ENCODE data around the gene CNKSR3. TPM values are rescaled to one million over a fixed set of nuclear protein-coding genes. Genes with fewer than 3 reads are reported as not detected.

The CNKSR3 gene
- total RNA-seq, 1 experiment from 2014 or later: 5.6 TPM

- Mint-ChIP-seq H3K36me3 (ENCODE audit: insufficient read depth in 1 of 3, low read depth in 3 of 3) (no peaks in the 10 kb centered on the region), H3K4me3 (no peak overlapping the region; a peak in 1 of 5 replicates), H3K27ac (no peak overlapping the region; a peak in 1 of 7 replicates), H3K27me3 (ENCODE audit: low read depth) (peaks cover 21% of the 10 kb centered on the region), H3K4me1 (peaks cover 32 to 35% of the 10 kb centered on the region in 2 experiments), H3K9me3 (no peaks in the 10 kb centered on the region; a peak in 1 of 5 replicates)
- no peak for TF ChIP-seq CTCF (conservative IDR thresholded peaks at IDR 0.05)
- WGBS (ENCODE audit: extremely low coverage, insufficient read length, low lambda C conversion rate): no CpG with 5 or more reads among the region's 7 CpGs
- Histone ChIP-seq H2AFZ (ENCODE audit: low read length) (no peak overlapping the region), H3K9ac (ENCODE audit: extremely low read depth, insufficient read length, low read length) (no peak overlapping the region), H2BK120ac (ENCODE audit: low read depth, low read length, poor library complexity, severe bottlenecking) (no peak overlapping the region), H3K4me1 (ENCODE audit: insufficient read depth, low read length) (peaks cover 4% of the 10 kb centered on the region; the same call in 1 of the 2 replicates), H3K4me2 (ENCODE audit: insufficient read depth, insufficient read length, low read length) (no peak overlapping the region), H3K79me1 (ENCODE audit: insufficient read depth, low read depth, low read length, poor library complexity, severe bottlenecking) (no peaks in the 10 kb centered on the region), H3T11ph (ENCODE audit: low read length) (no peak overlapping the region), H4K5ac (ENCODE audit: insufficient read length, low read depth, low read length) (no peak overlapping the region), H3K23ac (ENCODE audit: insufficient read length, low read depth, low read length) (no peak overlapping the region), H3K23me2 (ENCODE audit: insufficient read length, low read depth, low read length, poor library complexity, severe bottlenecking) (no peaks in the 10 kb centered on the region), H3K9me3 (ENCODE audit: control insufficient read depth, low read depth, low read length) (no peaks in the 10 kb centered on the region), H4K91ac (ENCODE audit: insufficient read length, low read depth, low read length) (no peak overlapping the region), H3K18ac (ENCODE audit: insufficient read length, low read depth, low read length) (no peak overlapping the region), H2BK20ac (ENCODE audit: low read depth, low read length, poor library complexity, severe bottlenecking) (no peak overlapping the region), H2BK5ac (ENCODE audit: insufficient read length, low read length) (no peak overlapping the region), H3K4ac (ENCODE audit: low read depth, low read length) (no peak overlapping the region), H3K79me2 (ENCODE audit: insufficient read depth, low read length) (no peaks in the 10 kb centered on the region), H3K27ac (ENCODE audit: insufficient read length, low read depth, low read length) (no peak overlapping the region), H3K56ac (ENCODE audit: insufficient read length, low read depth, low read length) (no peak overlapping the region), H2AK5ac (ENCODE audit: insufficient read length, low read length) (no peak overlapping the region), H4K20me1 (ENCODE audit: control insufficient read depth, insufficient read depth, insufficient read length) (no peaks in the 10 kb centered on the region), H3K27me3 (ENCODE audit: insufficient read depth, low read length) (no peaks in the 10 kb centered on the region; the same call in 1 of the 2 replicates), H2BK12ac (ENCODE audit: insufficient read length, low read depth, low read length) (no peak overlapping the region), H2BK15ac (ENCODE audit: low read depth, low read length) (no peak overlapping the region), H4K8ac (replicated peaks; ENCODE audit: insufficient read length, low read depth, low read length) (no peak overlapping the region), H3K14ac (ENCODE audit: insufficient read depth, low read length) (no peak overlapping the region)
- DNase-seq: no peak
Measured at GRCh38 chr6:154536255-154536654, 25.8 kb upstream of the CNKSR3 start.

Measured in H9 (cell line).